Islet of Langerhans (tissue), 1 donor: ENCODE measurements around the gene DOCK4.

Experiments
- FAIRE-seq: peaks from one replicate; lab custom pipeline; 2011; peaks lifted over from hg19 to GRCh38; lab: Jason Lieb, UNC

DOCK4 gene

GRCh38 chr7:112105584-112106530 is 100.3 kb downstream of the DOCK4 start:
- no peak for FAIRE-seq

- FAIRE-seq: peak; percentile 90
These were observed 102.1 kb downstream of the DOCK4 start for GRCh38 chr7:112104120-112104519.

DNA sequence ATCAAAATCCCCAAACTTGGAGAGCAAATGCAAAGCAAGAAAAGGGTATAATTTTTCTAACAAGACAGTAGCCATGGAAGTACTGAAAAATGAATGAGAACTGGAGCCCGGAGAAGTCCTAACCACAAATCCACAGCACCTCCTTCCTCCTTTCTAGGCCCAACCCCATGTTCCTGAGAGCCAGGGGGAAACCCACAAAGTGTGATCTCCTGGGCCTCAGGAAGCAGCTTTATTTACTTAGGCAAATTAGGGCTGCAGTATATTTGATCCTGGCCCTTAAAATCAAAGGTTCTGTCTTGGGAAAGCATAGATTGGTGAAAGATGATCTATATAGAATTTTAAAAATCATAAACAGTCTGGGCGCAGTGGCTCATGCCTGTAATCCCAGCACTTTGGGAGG is 103.0 kb downstream of the DOCK4 start:
- FAIRE-seq: no peak

GRCh38 chr7:112101201-112101846 is 104.9 kb downstream of the DOCK4 start:
- FAIRE-seq: no peak

DNA sequence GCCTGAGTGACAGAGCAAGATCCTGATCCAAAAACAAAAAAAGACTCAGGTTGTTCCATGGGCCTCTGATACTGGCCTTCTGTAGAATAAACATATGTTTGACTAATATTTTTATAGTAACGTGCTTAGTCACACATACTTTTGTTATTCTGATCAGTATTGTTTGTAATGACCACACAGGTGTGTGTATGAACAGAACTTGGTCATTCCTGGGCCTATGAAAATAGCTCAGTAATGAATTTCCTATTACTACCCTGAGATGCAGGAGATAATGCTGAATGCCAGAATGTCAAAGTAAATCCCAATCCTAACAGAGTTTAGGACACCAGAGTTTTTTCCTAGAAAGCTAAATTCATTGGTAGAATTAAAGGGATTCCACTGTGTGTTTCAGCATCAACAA is 108.7 kb downstream of the DOCK4 start:
- no peak for FAIRE-seq

DNA sequence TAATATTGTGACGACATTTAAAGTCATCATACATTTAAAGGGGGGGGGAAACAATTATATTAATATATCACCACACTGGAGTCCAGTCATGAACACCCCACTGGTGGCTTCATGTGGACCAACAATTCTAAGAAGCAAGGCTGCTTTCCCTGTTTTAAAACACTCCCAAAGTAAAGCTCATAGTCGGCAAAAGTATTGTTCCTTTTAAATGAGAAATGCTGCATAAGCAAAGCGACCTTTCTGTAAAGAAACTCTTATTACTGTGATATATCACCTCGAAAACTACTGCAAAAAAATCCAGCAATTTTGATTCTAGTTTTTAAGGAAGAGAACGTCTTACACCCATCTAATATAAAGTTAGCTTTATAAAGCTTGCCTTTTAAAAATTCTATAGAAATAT is 112.8 kb downstream of the DOCK4 start:
- FAIRE-seq: no peak

GRCh38 chr7:112092709-112093395 is 113.3 kb downstream of the DOCK4 start:
- FAIRE-seq: no peak

DNA sequence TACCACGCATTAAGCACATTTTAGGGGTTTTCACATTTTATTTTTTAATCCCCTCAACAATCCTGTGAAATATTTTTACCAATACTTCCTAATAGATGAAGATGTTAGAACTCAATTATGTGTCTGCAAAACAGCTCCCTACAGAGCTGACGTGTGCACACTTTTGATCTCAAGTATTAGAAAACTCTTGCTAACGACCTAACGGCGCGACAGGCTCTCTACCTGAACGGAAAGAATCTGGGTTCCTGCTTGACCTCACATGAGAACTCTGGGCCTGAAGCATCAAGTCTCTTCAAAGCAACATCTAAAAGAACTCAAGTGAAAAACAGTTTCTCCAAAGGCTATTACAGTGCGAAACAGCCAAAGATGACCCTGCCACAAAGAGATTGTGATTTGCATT is 113.9 kb downstream of the DOCK4 start:
- no peak for FAIRE-seq

- no peak for FAIRE-seq
These were observed 114.4 kb downstream of the DOCK4 start for GRCh38 chr7:112091768-112092167.

DNA sequence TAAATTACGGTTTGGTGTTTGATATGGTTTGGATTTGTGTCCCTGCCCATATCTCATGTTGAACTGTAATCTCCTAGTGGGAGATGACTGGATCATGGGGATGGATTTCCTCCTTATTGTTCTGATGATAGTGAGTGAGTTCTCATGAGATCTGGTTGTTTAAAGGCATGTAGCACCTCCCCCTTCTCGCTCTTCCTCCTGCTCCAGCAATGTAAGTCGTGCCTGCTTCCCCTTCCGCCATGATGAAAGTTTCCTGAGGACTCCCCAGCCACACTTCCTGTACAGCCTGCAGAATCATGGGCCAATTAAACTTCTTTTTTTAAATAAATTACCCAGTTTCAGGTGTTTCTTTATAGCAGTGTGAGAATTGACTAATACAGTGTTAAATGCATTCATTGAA is 116.6 kb downstream of the DOCK4 start:
- FAIRE-seq: no peak

DNA sequence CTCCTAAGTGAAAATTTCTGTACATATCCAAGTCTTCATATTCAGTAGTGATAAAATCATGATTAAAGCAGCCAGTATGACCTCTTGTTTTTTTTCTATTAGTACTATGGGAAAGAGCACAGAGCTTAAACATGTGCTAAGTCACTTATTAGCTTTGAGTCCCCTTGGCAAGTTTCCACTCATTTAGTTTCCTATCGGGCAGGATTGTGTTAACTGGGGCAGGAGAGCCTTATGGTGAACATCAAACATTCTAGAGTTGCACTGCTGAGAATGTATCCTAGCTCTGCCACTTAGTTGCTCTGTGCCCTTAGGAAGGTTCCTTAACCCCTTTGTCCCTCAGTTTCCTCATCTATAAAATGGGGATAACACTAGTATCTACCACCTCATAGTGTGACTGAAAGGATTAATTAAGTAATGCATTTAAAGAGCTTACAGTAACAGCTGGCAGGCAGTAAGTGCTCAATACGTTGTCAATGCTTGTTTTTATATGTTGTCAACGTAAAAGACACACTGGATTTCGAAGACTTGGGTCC is 117.6 kb downstream of the DOCK4 start:
- no peak for FAIRE-seq

- FAIRE-seq: no peak
These were observed 119.5 kb downstream of the DOCK4 start for GRCh38 chr7:112086496-112087254.

- no peak for FAIRE-seq
These were observed 121.7 kb downstream of the DOCK4 start for GRCh38 chr7:112084520-112084971.

GRCh38 chr7:112083776-112084355 is 122.3 kb downstream of the DOCK4 start:
- no peak for FAIRE-seq

GRCh38 chr7:112082306-112082705 is 123.9 kb downstream of the DOCK4 start:
- no peak for FAIRE-seq

DNA sequence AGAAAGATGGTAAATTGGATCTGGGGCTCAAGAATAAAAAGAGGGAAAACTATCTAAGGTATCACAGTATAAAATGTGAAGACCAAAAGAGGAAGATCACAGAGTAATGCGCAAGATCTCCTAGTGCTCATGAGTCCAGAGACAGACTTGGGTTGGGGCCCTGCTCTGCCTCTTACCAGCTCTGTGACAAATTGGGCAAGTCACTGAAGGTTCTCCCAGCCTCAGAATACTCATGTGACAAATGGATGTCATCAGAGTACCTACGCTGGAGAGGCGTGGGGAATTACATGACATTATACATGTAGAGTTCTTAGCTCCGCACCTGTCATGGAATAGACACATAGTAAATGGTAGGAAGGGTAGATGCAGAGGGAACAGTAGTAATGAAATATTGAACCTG is 124.4 kb downstream of the DOCK4 start:
- no peak for FAIRE-seq

GRCh38 chr7:112080978-112081377 is 125.2 kb downstream of the DOCK4 start:
- no peak for FAIRE-seq

GRCh38 chr7:112080441-112080840 is 125.8 kb downstream of the DOCK4 start:
- FAIRE-seq: no peak

- no peak for FAIRE-seq
These were observed 126.5 kb downstream of the DOCK4 start for GRCh38 chr7:112079673-112080072.

- FAIRE-seq: no peak
These were observed 127.1 kb downstream of the DOCK4 start for GRCh38 chr7:112079122-112079521.

DNA sequence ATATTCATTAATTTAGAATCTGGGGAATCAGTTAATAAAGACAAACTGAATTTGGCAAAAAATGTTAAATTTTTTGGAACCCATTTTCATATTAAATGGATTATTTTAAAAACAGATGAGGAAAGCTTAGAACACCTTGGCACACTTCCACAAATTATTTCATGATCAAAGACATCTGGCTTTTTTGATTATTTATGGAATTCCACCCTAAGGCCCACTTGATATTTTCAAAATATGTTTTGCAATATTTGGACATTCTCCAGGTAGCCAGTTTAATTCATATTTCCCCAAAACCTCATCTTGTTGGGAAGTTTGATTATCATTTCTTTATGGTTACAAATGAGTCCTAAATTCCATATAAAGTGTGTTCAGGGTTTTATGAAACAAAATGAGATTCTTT is 129.9 kb downstream of the DOCK4 start:
- no peak for FAIRE-seq

DNA sequence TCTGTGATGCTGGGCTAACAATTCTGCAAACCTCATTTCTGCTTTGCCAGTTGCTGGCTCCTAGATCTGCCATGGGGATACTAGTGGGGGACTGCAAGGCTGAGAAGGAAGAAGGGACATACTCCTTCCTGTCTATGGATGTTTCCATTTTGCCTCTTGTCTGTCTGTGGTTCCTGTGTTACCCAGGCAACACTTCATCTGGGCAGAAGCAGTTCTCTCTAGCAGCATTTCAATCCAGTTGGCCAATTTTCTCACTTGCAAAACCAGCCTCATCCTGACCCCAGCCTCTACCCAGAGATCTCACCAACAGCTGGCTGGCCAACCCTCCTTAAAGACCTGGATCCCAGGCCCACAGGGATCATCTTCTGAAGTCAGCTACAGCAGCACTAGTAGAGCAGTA is 131.7 kb downstream of the DOCK4 start:
- FAIRE-seq: no peak
